Neural progenitor cell (in vitro differentiated cells): ENCODE results near the gene C22orf31. TPM values are rescaled to one million over a fixed set of nuclear protein-coding genes. Genes with fewer than 3 reads are reported as not detected.
A peak's percentile ranks its signal among the peaks of the same experiment; 100 is the strongest.

Experiments
- DNase-seq: peaks from one replicate; pipeline ENCODE4 v3.0.0-alpha.2; 2016; ENCODE audit warnings: low spot score
- H2AFZ ChIP-seq: fragments of 200-600 bp; sonication (generic); replicated peaks from 2 replicates; pipeline ENCODE4 v1.6.1; 2016; ENCODE audit warnings: antibody characterized with exemption
- H3F3A ChIP-seq: fragments of 200-600 bp; sonication (generic); 2 replicates; pipeline ENCODE4 v1.6.1; 2016; ENCODE audit warnings: antibody characterized with exemption, low read depth
- H3K27ac ChIP-seq: fragments of 200-600 bp; sonication (generic); 2 replicates; pipeline ENCODE4 v1.5.1; 2016; ENCODE audit warnings: mild to moderate bottlenecking
- H3K27me3 ChIP-seq: fragments of 200-600 bp; sonication (generic); 2 replicates; pipeline ENCODE4 v1.6.1; 2016; ENCODE audit warnings: mild to moderate bottlenecking, moderate library complexity
- H3K36me3 ChIP-seq: fragments of 200-600 bp; sonication (generic); 2 replicates; pipeline ENCODE4 v1.5.1; 2016
- H3K4me1 ChIP-seq: fragments of 200-600 bp; sonication (generic); 2 replicates; pipeline ENCODE4 v1.6.1; 2016; ENCODE audit warnings: mixed run types
- H3K4me2 ChIP-seq: fragments of 200-600 bp; sonication (generic); 2 replicates; pipeline ENCODE4 v1.6.1; 2016
- H3K4me3 ChIP-seq: fragments of 200-600 bp; sonication (generic); 2 replicates; pipeline ENCODE4 v1.5.1; 2016
- H3K79me2 ChIP-seq: fragments of 200-600 bp; sonication (generic); 2 replicates; pipeline ENCODE4 v1.6.1; 2016; ENCODE audit warnings: low read depth
- H3K9ac ChIP-seq: fragments of 200-600 bp; sonication (generic); 2 replicates; pipeline ENCODE4 v1.6.1; 2016
- H3K9me3 ChIP-seq: fragments of 200-600 bp; sonication (generic); 2 replicates; pipeline ENCODE4 v1.5.1; 2016; ENCODE audit warnings: low read depth
- H4K20me1 ChIP-seq: fragments of 200-600 bp; sonication (generic); 2 replicates; pipeline ENCODE4 v1.6.1; 2016; ENCODE audit warnings: low read depth
- H3K27ac Mint-ChIP-seq: 3 replicates; pipeline ENCODE4 v1.8.0; 2021; ENCODE audit warnings: mixed read lengths
- H3K27me3 Mint-ChIP-seq: 2 replicates; pipeline ENCODE4 v1.8.0; 2022; ENCODE audit warnings: low read depth, mild to moderate bottlenecking, inconsistent platforms, moderate library complexity, mixed read lengths; ENCODE audit not compliant: insufficient read depth
- H3K36me3 Mint-ChIP-seq: 3 replicates; pipeline ENCODE4 v1.8.0; 2021; ENCODE audit warnings: mixed read lengths
- H3K4me1 Mint-ChIP-seq: 3 replicates; pipeline ENCODE4 v1.8.0; 2021; ENCODE audit warnings: mixed read lengths
- H3K4me3 Mint-ChIP-seq: 3 replicates; pipeline ENCODE4 v1.8.0; 2021; ENCODE audit warnings: mild to moderate bottlenecking, moderate library complexity, mixed read lengths
- H3K9me3 Mint-ChIP-seq: 3 replicates; pipeline ENCODE4 v1.8.0; 2020; ENCODE audit warnings: mixed read lengths
- CTCF ChIP-seq: fragments of 200-600 bp; sonication (generic); IDR thresholded peaks from 2 replicates; pipeline ENCODE4 v1.5.1; 2017; ENCODE audit warnings: antibody characterized with exemption, mild to moderate bottlenecking
- EZH2 ChIP-seq: fragments of 200-600 bp; sonication (generic); IDR thresholded peaks from 2 replicates; pipeline ENCODE4 v1.6.1; 2017; ENCODE audit warnings: antibody characterized with exemption, mild to moderate bottlenecking, moderate library complexity
- EZH2phosphoT487 ChIP-seq: fragments of 200-600 bp; sonication (generic); IDR thresholded peaks from 2 replicates; pipeline ENCODE4 v1.6.1; 2017; ENCODE audit warnings: antibody characterized with exemption
- total RNA-seq: library from RNA; depleted of rRNA; stranded (reverse); fragments of >200 nt; gene quantifications from 2 replicates; pipeline ENCODE4 v1.2.3, GENCODE V29; 2015; ENCODE audit warnings: low replicate concordance

Gene C22orf31
- total RNA-seq, 1 donor from 2014 or later: not detected

- no peak overlapping the region for H2AFZ ChIP-seq
- peak; percentile 36 for DNase-seq
- Mint-ChIP-seq H3K27me3 (peaks cover 8% of the 10 kb centered on the region), H3K4me1 (peaks cover 53% of the 10 kb centered on the region), H3K9me3 (no peaks in the 10 kb centered on the region), H3K27ac (peak overlapping the region; percentile 15), H3K4me3 (no peak overlapping the region), H3K36me3 (peaks cover 25% of the 10 kb centered on the region)
- no peaks in the 10 kb centered on the region for H3K27me3 ChIP-seq
- TF ChIP-seq EZH2phosphoT487 (no peak), CTCF (no peak), EZH2 (no peak)
- H3K9ac ChIP-seq: no peak overlapping the region
- peaks cover 20% of the 10 kb centered on the region for H4K20me1 ChIP-seq
- H3F3A ChIP-seq: peaks cover 6% of the 10 kb centered on the region
- no peaks in the 10 kb centered on the region for H3K79me2 ChIP-seq
- peaks cover 21% of the 10 kb centered on the region for H3K4me1 ChIP-seq
- peak overlapping the region; percentile 10 for H3K4me2 ChIP-seq
- no peak overlapping the region for H3K27ac ChIP-seq
- no peaks in the 10 kb centered on the region for H3K9me3 ChIP-seq
- H3K36me3 ChIP-seq: no peaks in the 10 kb centered on the region
- no peak overlapping the region for H3K4me3 ChIP-seq
These were observed 6.3 kb downstream of the C22orf31 start for GRCh38 chr22:29055192-29055830.

GRCh38 chr22:29054251-29054767 is 7.3 kb downstream of the C22orf31 start:
- DNase-seq: no peak
- Histone ChIP-seq H3K27ac (no peak overlapping the region), H4K20me1 (peaks cover 20% of the 10 kb centered on the region), H3K79me2 (no peaks in the 10 kb centered on the region), H3F3A (peaks cover 5% of the 10 kb centered on the region), H3K9me3 (no peaks in the 10 kb centered on the region), H3K27me3 (no peaks in the 10 kb centered on the region), H3K4me2 (no peak overlapping the region), H3K36me3 (no peaks in the 10 kb centered on the region), H3K9ac (no peak overlapping the region), H3K4me1 (peaks cover 21% of the 10 kb centered on the region), H3K4me3 (no peak overlapping the region), H2AFZ (no peak overlapping the region)
- Mint-ChIP-seq H3K4me3 (no peak overlapping the region), H3K27ac (no peak overlapping the region), H3K9me3 (no peaks in the 10 kb centered on the region), H3K36me3 (peaks cover 27% of the 10 kb centered on the region), H3K4me1 (peaks cover 51% of the 10 kb centered on the region), H3K27me3 (peaks cover 7% of the 10 kb centered on the region)
- TF ChIP-seq CTCF: no peak
- TF ChIP-seq EZH2phosphoT487: no peak
- no peak for TF ChIP-seq EZH2

GRCh38 chr22:29053048-29053702 is 8.5 kb downstream of the C22orf31 start:
- H3K36me3 ChIP-seq: no peaks in the 10 kb centered on the region
- peaks cover 32% of the 10 kb centered on the region for H3K36me3 Mint-ChIP-seq
- H3K9me3 ChIP-seq: no peaks in the 10 kb centered on the region
- no peak for TF ChIP-seq EZH2
- no peak for TF ChIP-seq EZH2phosphoT487
- no peak for TF ChIP-seq CTCF
- H3K4me1 Mint-ChIP-seq: peaks cover 45% of the 10 kb centered on the region
- peaks cover 4% of the 10 kb centered on the region for H3K27me3 Mint-ChIP-seq
- no peak for DNase-seq
- H3K27me3 ChIP-seq: no peaks in the 10 kb centered on the region
- H4K20me1 ChIP-seq: peaks cover 20% of the 10 kb centered on the region
- no peak overlapping the region for H3K27ac Mint-ChIP-seq
- no peaks in the 10 kb centered on the region for H3K9me3 Mint-ChIP-seq
- H3F3A ChIP-seq: peaks cover 5% of the 10 kb centered on the region
- H3K27ac ChIP-seq: peak overlapping the region; percentile 15
- peaks cover 21% of the 10 kb centered on the region for H3K4me1 ChIP-seq
- H2AFZ ChIP-seq: no peak overlapping the region
- H3K4me3 ChIP-seq: no peak overlapping the region
- no peak overlapping the region for H3K4me3 Mint-ChIP-seq
- H3K79me2 ChIP-seq: no peaks in the 10 kb centered on the region
- no peak overlapping the region for H3K4me2 ChIP-seq
- H3K9ac ChIP-seq: no peak overlapping the region
